HL-60 (cell line): Measurements from ENCODE around the gene DNAAF9.

Source experiments
- GABPA ChIP-seq: IDR thresholded peaks from 2 replicates; pipeline ENCODE4 v1.6.1; 2012; ENCODE audit warnings: low read depth
- POLR2AphosphoS5 ChIP-seq: IDR thresholded peaks from 2 replicates; pipeline ENCODE4 v1.6.1; 2012; ENCODE audit warnings: low read depth
- SPI1 ChIP-seq: IDR thresholded peaks from 2 replicates; pipeline ENCODE4 v1.6.1; 2012; ENCODE audit warnings: low read depth, mild to moderate bottlenecking, borderline replicate concordance
- TF ChIP-seq, protein P1 (sequence below): IDR thresholded peaks from one replicate; pipeline ENCODE4 v1.5.1; 2011; ENCODE audit warnings: low read length, control low read depth, inconsistent platforms; ENCODE audit not compliant: insufficient read depth
- TF ChIP-seq, protein P2 (sequence below): IDR thresholded peaks from 2 replicates; pipeline ENCODE4 v1.6.1; 2012; ENCODE audit warnings: low read depth; ENCODE audit not compliant: insufficient replicate concordance

DNA sequence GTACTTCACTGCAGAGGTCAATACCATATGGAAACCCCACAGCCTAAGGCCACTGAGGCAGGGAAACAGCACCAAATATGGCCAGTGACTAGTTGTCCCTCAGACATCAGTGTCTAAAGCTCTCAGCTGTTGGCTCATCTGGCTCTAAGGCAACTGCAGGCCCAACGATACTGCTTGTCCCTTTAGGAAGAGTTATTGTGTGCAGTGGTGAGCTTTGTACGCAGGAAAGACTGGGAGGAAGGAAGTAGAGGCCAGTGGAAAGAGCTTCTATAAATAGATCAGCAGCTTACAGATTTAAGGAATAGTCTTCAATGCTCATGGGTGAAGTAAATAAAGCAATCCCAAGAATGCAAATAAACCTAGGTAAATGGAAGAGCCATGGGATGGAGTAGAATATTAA lies 29.3 kb downstream of the DNAAF9 start:
- TF ChIP-seq, protein P1, sequence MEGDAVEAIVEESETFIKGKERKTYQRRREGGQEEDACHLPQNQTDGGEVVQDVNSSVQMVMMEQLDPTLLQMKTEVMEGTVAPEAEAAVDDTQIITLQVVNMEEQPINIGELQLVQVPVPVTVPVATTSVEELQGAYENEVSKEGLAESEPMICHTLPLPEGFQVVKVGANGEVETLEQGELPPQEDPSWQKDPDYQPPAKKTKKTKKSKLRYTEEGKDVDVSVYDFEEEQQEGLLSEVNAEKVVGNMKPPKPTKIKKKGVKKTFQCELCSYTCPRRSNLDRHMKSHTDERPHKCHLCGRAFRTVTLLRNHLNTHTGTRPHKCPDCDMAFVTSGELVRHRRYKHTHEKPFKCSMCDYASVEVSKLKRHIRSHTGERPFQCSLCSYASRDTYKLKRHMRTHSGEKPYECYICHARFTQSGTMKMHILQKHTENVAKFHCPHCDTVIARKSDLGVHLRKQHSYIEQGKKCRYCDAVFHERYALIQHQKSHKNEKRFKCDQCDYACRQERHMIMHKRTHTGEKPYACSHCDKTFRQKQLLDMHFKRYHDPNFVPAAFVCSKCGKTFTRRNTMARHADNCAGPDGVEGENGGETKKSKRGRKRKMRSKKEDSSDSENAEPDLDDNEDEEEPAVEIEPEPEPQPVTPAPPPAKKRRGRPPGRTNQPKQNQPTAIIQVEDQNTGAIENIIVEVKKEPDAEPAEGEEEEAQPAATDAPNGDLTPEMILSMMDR: no peak
- TF ChIP-seq POLR2AphosphoS5 (no peak), GABPA (no peak), SPI1 (no peak)
- TF ChIP-seq, protein P2, sequence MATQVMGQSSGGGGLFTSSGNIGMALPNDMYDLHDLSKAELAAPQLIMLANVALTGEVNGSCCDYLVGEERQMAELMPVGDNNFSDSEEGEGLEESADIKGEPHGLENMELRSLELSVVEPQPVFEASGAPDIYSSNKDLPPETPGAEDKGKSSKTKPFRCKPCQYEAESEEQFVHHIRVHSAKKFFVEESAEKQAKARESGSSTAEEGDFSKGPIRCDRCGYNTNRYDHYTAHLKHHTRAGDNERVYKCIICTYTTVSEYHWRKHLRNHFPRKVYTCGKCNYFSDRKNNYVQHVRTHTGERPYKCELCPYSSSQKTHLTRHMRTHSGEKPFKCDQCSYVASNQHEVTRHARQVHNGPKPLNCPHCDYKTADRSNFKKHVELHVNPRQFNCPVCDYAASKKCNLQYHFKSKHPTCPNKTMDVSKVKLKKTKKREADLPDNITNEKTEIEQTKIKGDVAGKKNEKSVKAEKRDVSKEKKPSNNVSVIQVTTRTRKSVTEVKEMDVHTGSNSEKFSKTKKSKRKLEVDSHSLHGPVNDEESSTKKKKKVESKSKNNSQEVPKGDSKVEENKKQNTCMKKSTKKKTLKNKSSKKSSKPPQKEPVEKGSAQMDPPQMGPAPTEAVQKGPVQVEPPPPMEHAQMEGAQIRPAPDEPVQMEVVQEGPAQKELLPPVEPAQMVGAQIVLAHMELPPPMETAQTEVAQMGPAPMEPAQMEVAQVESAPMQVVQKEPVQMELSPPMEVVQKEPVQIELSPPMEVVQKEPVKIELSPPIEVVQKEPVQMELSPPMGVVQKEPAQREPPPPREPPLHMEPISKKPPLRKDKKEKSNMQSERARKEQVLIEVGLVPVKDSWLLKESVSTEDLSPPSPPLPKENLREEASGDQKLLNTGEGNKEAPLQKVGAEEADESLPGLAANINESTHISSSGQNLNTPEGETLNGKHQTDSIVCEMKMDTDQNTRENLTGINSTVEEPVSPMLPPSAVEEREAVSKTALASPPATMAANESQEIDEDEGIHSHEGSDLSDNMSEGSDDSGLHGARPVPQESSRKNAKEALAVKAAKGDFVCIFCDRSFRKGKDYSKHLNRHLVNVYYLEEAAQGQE: no peak
